Panc1 (cell line): ENCODE measurements around the gene HPCAL1. TPM values are rescaled to one million over a fixed set of nuclear protein-coding genes. Genes with fewer than 3 reads are reported as not detected.

Experiments used
- ATAC-seq: fragments of 200-7000 bp; cut with Tn5 transposase; 2 replicates; pipeline ENCODE4 v1.9.1; 2020; ENCODE audit warnings: mild to moderate bottlenecking, moderate library complexity
- BruUV-seq: library from RNA; stranded (reverse); fragments of 400-500 nt; replicated peaks from 2 replicates; lab custom pipeline; 2021; lab: Mats Ljungman, UMichigan
- CTCF ChIA-PET: fragments of 300-600 bp; sonication (Branson Sonifier 250); formaldehyde crosslinking; loops from one replicate; lab custom pipeline; 2022; ENCODE audit warnings: antibody characterized with exemption; lab: Charles Lee
- POLR2A ChIA-PET: fragments of 300-600 bp; sonication (Branson Sonifier 250); formaldehyde crosslinking; loops from one replicate; lab custom pipeline; 2022; ENCODE audit warnings: antibody characterized with exemption; lab: Charles Lee
- DNase-seq: peaks from one replicate; pipeline ENCODE4 v3.0.0-alpha.2; 2010; ENCODE audit warnings: low read depth, low spot score
- H3K27ac ChIP-seq: 2 replicates; pipeline ENCODE4 v1.5.1; 2011; ENCODE audit warnings: mild to moderate bottlenecking, low read length, inconsistent platforms
- H3K27me3 ChIP-seq: fragments of 200-500 bp; sonication (Bioruptor generic); 2 replicates; pipeline ENCODE4 v1.6.0; 2014; ENCODE audit warnings: low read length, inconsistent platforms; ENCODE audit not compliant: control insufficient read depth, insufficient read depth
- H3K36me3 ChIP-seq: fragments of 200-500 bp; sonication (Bioruptor generic); 2 replicates; pipeline ENCODE4 v1.5.1; 2014; ENCODE audit warnings: inconsistent platforms, mild to moderate bottlenecking, low read length, moderate library complexity; ENCODE audit not compliant: control insufficient read depth, insufficient read depth
- H3K4me1 ChIP-seq: 2 replicates; pipeline ENCODE4 v1.5.1; 2011; ENCODE audit warnings: inconsistent platforms, mild to moderate bottlenecking, low read length, moderate library complexity; ENCODE audit not compliant: control insufficient read depth, insufficient read depth
- H3K4me3 ChIP-seq, 2 experiments: 2 replicates each; pipeline ENCODE4 v1.5.1; 2011 to 2012; ENCODE audit warnings: low read depth in 2 of 2, low read length in 2 of 2, mild to moderate bottlenecking in 2 of 2, inconsistent platforms in 1 of 2, moderate library complexity in 1 of 2
- H3K9me3 ChIP-seq: fragments of 200-500 bp; sonication (Bioruptor generic); 2 replicates; pipeline ENCODE4 v1.5.1; 2014; ENCODE audit warnings: low read depth, mild to moderate bottlenecking, inconsistent platforms, low read length, moderate library complexity; ENCODE audit not compliant: control insufficient read depth, insufficient read depth
- CTCF ChIP-seq: fragments of 450-650 bp; IDR thresholded peaks from 2 replicates; pipeline ENCODE4 v1.5.1; 2017; ENCODE audit warnings: mild to moderate bottlenecking
- POLR2AphosphoS5 ChIP-seq: IDR thresholded peaks from 2 replicates; pipeline ENCODE4 v1.6.1; 2012; ENCODE audit warnings: mild to moderate bottlenecking, low read depth, low read length, moderate library complexity
- REST ChIP-seq, 2 experiments: IDR thresholded peaks; 2 replicates each; pipeline ENCODE4 v1.6.1; 2011 to 2012; ENCODE audit warnings: low read depth in 2 of 2, control low read depth in 1 of 2, low read length in 1 of 2, mild to moderate bottlenecking in 1 of 2, moderate library complexity in 1 of 2; ENCODE audit not compliant: insufficient read depth in 1 of 2
- SIN3A ChIP-seq: IDR thresholded peaks from 2 replicates; pipeline ENCODE4 v1.6.1; 2012; ENCODE audit warnings: low read depth, mild to moderate bottlenecking, low read length, moderate library complexity, borderline replicate concordance; ENCODE audit not compliant: insufficient read depth
- TCF7L2 ChIP-seq: IDR thresholded peaks from 2 replicates; pipeline ENCODE4 v1.6.1; 2011; ENCODE audit warnings: mild to moderate bottlenecking, low read depth, low read length, inconsistent platforms
- in situ Hi-C: cut with HindIII; loops from 2 replicates; pipeline ENCODE4 v1.10.0; 2016; ENCODE audit warnings: low sequenced_read_pairs, low pct_unique_long_range_greater_than_20kb
- intact Hi-C: fragments of 100-400 bp; cut with micrococcal nuclease; formaldehyde crosslinking; loops from one replicate; pipeline ENCODE4 v1.10.0; 2022; ENCODE audit not compliant: unreplicated experiment
- total RNA-seq: library from RNA; stranded (reverse); gene quantifications from one replicate; pipeline ENCODE4 v1.2.1, GENCODE V29; 2021; ENCODE audit not compliant: unreplicated experiment

HPCAL1 gene
- total RNA-seq, 1 experiment from 2014 or later: 234 TPM

DNA sequence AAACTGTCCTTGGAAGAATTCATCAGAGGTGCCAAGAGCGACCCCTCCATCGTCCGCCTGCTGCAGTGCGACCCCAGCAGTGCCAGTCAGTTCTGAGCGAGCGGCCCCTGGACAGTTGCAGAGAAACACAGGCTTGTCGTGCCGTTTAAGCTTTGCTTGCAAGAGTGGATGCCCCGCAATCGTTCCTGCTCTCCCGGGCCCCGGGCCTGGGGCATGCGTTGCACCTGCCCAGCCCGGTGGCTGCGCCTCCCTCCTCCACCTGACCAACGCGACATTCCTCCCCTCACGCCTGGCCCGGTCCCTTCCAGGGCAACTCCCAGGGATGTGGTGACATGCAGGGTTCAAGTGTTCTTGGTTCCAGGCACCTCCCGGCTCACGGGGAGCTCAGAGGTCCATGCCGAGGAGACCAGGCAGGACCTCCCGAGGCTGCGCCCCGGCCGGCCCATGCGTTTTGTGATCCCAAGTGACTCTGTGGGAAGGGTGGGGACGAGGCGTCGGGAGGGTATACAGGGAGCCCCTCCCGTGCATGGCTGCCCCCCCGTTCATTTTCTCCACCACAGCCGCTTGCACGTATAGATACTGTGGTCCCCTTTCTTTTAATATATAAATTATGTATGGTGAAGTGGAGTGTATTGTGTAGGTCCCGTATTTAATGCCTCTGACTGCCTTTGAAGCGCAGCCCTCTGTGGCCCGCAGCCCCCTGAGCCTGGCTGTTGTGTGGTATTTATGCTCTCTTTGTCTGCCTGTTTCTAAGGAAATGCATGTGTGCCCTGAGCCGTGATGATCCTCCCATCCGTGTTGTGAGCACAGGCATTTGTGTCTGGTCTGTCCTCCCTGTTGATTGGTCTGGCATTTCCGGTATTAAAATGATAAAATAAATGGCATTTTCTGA lies 124.3 kb downstream of the HPCAL1 start:
- TSS peak; percentile 87 for BruUV-seq
- Histone ChIP-seq H3K9me3 (no peaks in the 10 kb centered on the region), H3K4me3 (no peak overlapping the region)

More for the DNA sequence above, 124.3 kb downstream of the HPCAL1 start:
- DNase-seq (no peak), ATAC-seq (no peak)
- POLR2A ChIA-PET: interaction anchor here (0.6 kb wide), 1 partner anchor 459 kb away, joined by 5 read pairs; no protein-coding TSS in a partner anchor
- H3K36me3 ChIP-seq: no peaks in the 10 kb centered on the region
- intact Hi-C loops (no loop called here), in situ Hi-C loops (loop anchor here (25.0 kb wide), 1 partner anchor 315 kb away; the partner anchor contains the start of gene RRM2)
- TF ChIP-seq CTCF (no peak), TCF7L2 (no peak), SIN3A (no peak), POLR2AphosphoS5 (no peak), REST (IDR thresholded peaks at IDR 0.05; ENCODE audit: insufficient read depth in 1 of 2, low read depth in 2 of 2, low read length in 1 of 2) (no peak)
- H3K4me1 ChIP-seq: peaks cover 73% of the 10 kb centered on the region
- H3K27me3 ChIP-seq: no peaks in the 10 kb centered on the region
- peak overlapping the region; percentile 84 for H3K27ac ChIP-seq
- CTCF ChIA-PET: interaction anchor here (1.7 kb wide), 1 partner anchor 8 kb away, joined by 5 read pairs; no protein-coding TSS in a partner anchor
